HepG2 (cell line): ENCODE data around the gene MTPN. TPM values are rescaled to one million over a fixed set of nuclear protein-coding genes. Genes with fewer than 3 reads are reported as not detected.

Source experiments
- AHR ChIP-seq: IDR thresholded peaks from 2 replicates; pipeline ENCODE4 v1.6.1; 2018; ENCODE audit warnings: missing genetic modification reagents, missing compliant biosample characterization
- CREB3 ChIP-seq: sonication (generic); formaldehyde crosslinking; IDR thresholded peaks from 2 replicates; pipeline ENCODE4 v1.5.0; 2020; ENCODE audit warnings: missing genetic modification reagents
- DRAP1 ChIP-seq: IDR thresholded peaks from 2 replicates; pipeline ENCODE4 v1.6.1; 2016; ENCODE audit warnings: missing genetic modification reagents, missing compliant biosample characterization
- GFI1 ChIP-seq: sonication (generic); formaldehyde crosslinking; IDR thresholded peaks from 2 replicates; pipeline ENCODE4 v1.5.0; 2020; ENCODE audit warnings: missing genetic modification reagents, mild to moderate bottlenecking, borderline replicate concordance
- HDAC2 ChIP-seq: sonication (generic); formaldehyde crosslinking; IDR thresholded peaks from 2 replicates; pipeline ENCODE4 v1.4.0; 2020; ENCODE audit warnings: missing genetic modification reagents
- HMGA1 ChIP-seq: sonication (generic); formaldehyde crosslinking; conservative IDR thresholded peaks from 2 replicates; pipeline ENCODE4 v1.4.0; 2020; ENCODE audit warnings: missing genetic modification reagents
- KAT8 ChIP-seq: IDR thresholded peaks from 2 replicates; pipeline ENCODE4 v1.6.1; 2016; ENCODE audit warnings: missing genetic modification reagents, missing compliant biosample characterization
- MXD3 ChIP-seq: IDR thresholded peaks from 2 replicates; pipeline ENCODE4 v1.6.1; 2016; ENCODE audit warnings: mild to moderate bottlenecking, missing biosample characterization, missing genetic modification reagents
- PRDM4 ChIP-seq: sonication (generic); formaldehyde crosslinking; IDR thresholded peaks from 2 replicates; pipeline ENCODE4 v1.9.0; 2021; ENCODE audit warnings: missing genetic modification reagents, borderline replicate concordance
- RNF219 ChIP-seq: sonication (generic); formaldehyde crosslinking; IDR thresholded peaks from 2 replicates; pipeline ENCODE4 v1.5.0; 2020; ENCODE audit warnings: mild to moderate bottlenecking, missing genetic modification reagents
- SAFB2 ChIP-seq: sonication (generic); formaldehyde crosslinking; IDR thresholded peaks from 2 replicates; pipeline ENCODE4 v1.5.1; 2020; ENCODE audit warnings: missing genetic modification reagents, low read depth, mild to moderate bottlenecking, borderline replicate concordance
- SNAPC2 ChIP-seq: sonication (generic); formaldehyde crosslinking; IDR thresholded peaks from 2 replicates; pipeline ENCODE4 v1.8.1; 2022; ENCODE audit warnings: mild to moderate bottlenecking, missing genetic modification reagents
- SP4 ChIP-seq: sonication (generic); formaldehyde crosslinking; IDR thresholded peaks from 2 replicates; pipeline ENCODE4 v1.8.1; 2023; ENCODE audit warnings: mild to moderate bottlenecking, missing genetic modification reagents
- TBP ChIP-seq: sonication (generic); formaldehyde crosslinking; IDR thresholded peaks from 2 replicates; pipeline ENCODE4 v1.5.0; 2020; ENCODE audit warnings: missing genetic modification reagents
- TCF7 ChIP-seq: sonication (generic); IDR thresholded peaks from 2 replicates; pipeline ENCODE4 v1.6.1; 2016; ENCODE audit warnings: antibody characterized with exemption, low read depth
- YEATS4 ChIP-seq: sonication (generic); formaldehyde crosslinking; IDR thresholded peaks from 2 replicates; pipeline ENCODE4 v1.4.0; 2020; ENCODE audit warnings: missing genetic modification reagents, borderline replicate concordance
- ZNF160 ChIP-seq: sonication (generic); formaldehyde crosslinking; IDR thresholded peaks from 2 replicates; pipeline ENCODE4 v1.8.0; 2022; ENCODE audit warnings: mild to moderate bottlenecking, inconsistent platforms, missing genetic modification reagents
- ZNF20 ChIP-seq: sonication (generic); formaldehyde crosslinking; IDR thresholded peaks from 2 replicates; pipeline ENCODE4 v1.4.0; 2020; ENCODE audit warnings: mild to moderate bottlenecking, moderate library complexity, missing genetic modification reagents
- ZNF235 ChIP-seq: sonication (generic); formaldehyde crosslinking; IDR thresholded peaks from 2 replicates; pipeline ENCODE4 v1.8.1; 2023; ENCODE audit warnings: mild to moderate bottlenecking, missing genetic modification reagents, borderline replicate concordance
- ZNF792 ChIP-seq: IDR thresholded peaks from 2 replicates; pipeline ENCODE4 v1.6.1; 2016
- polyA plus RNA-seq, 8 experiments: library from polyadenylated mRNA; depleted of rRNA in 3 of 8; stranded (reverse) in 7 of 8; unstranded in 1 of 8; fragments of >200 nt; fragmentation: Illumina TruSeq in 4 of 8; extraction: Trizol in 4 of 8; gene quantifications; 2 replicates each; pipeline versions ENCODE4 v1.2.1 to v1.2.3, GENCODE V29; 2011 to 2016; ENCODE audit warnings: low read depth in 4 of 8, missing spikeins in 1 of 8, mixed read lengths in 1 of 8; ENCODE audit not compliant: insufficient read depth in 1 of 8
- total RNA-seq, 5 experiments: library from RNA; depleted of rRNA; stranded (reverse); fragments of >200 nt; fragmentation: Illumina TruSeq; extraction: Trizol; gene quantifications; 2 replicates each; pipeline ENCODE4 v1.2.3, GENCODE V29; 2016; ENCODE audit warnings: low read depth in 1 of 5

MTPN gene
- total and polyA plus RNA-seq, 2 of the 13 experiments (the other 11 are each of a cell fraction or from before 2014, with no cell fraction given), result 31.1 to 71.7 TPM

- 0 out of 2 replicates have a peak, but pooled peaks have one; percentile 46 for TF ChIP-seq CREB3 (CRISPR knock-in tag)
- TF ChIP-seq HDAC2 (CRISPR knock-in tag), result peak; percentile 28
- peak; percentile 62 for TF ChIP-seq SP4 (CRISPR knock-in tag)
- no peak for TF ChIP-seq SNAPC2
- TF ChIP-seq DRAP1, result 0 out of 2 replicates have a peak, but pooled peaks have one; percentile 56
- no peak for TF ChIP-seq ZNF20 (CRISPR knock-in tag)
- no peak for TF ChIP-seq AHR (CRISPR knock-in tag)
- peak; percentile 97 for TF ChIP-seq KAT8
- TF ChIP-seq SAFB2 (CRISPR knock-in tag), result no peak
- peak; percentile 88 for TF ChIP-seq YEATS4 (CRISPR knock-in tag)
- no peak for TF ChIP-seq TBP (CRISPR knock-in tag)
- 0 out of 2 replicates have a peak, but pooled peaks have one; percentile 24 for TF ChIP-seq ZNF792 (CRISPR knock-in tag)
- TF ChIP-seq PRDM4 (CRISPR knock-in tag), result no peak
- TF ChIP-seq HMGA1, result no peak
- no peak for TF ChIP-seq TCF7
- TF ChIP-seq GFI1 (CRISPR knock-in tag), result no peak
- TF ChIP-seq ZNF160 (CRISPR knock-in tag), result no peak
- no peak for TF ChIP-seq RNF219
- TF ChIP-seq MXD3, result peak; percentile 70; the same call in 1 of the 2 replicates
- TF ChIP-seq ZNF235 (CRISPR knock-in tag), result no peak
These were observed at the start of gene MTPN (continued) for GRCh38 chr7:135977007-135977741.
